HG03460 (cell line): ENCODE data around the gene RPRM.
"Not testable (repeated sequence)": the region's sequence is repeated elsewhere in the genome, so short reads cannot be mapped to it uniquely, and the experiment has no call there.

Source experiments
- ATAC-seq: cut with Tn5 transposase; IDR thresholded peaks from one replicate; pipeline ENCODE4 v1.9.1; 2021; ENCODE audit not compliant: unreplicated experiment

The RPRM gene

DNA sequence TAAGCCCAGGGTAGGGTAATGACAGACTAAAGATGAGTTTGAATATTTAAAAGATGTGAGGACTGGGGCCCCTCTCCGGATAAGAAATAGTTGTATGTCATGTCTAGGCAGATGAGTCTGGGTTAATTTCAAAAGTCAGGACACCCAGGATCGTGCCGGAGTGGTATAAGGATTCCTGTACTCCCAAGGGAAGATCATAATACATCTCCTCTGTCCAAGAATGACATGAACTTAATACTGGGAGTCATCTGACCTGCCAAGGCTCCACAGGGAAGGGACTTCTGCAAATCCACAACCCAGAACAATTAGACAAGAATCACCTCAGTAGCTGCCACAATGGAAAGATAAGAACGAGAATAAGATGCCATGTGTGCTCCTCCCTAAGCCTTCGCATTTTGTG is 17.1 kb downstream of the RPRM start:
- no peak for ATAC-seq

GRCh38 chr2:153455861-153456260 is 22.7 kb downstream of the RPRM start:
- ATAC-seq: no peak

- ATAC-seq: no peak
Measured at GRCh38 chr2:153455403-153455802, 23.2 kb downstream of the RPRM start.

GRCh38 chr2:153451611-153452010 is 27.0 kb downstream of the RPRM start:
- ATAC-seq: no peak

DNA sequence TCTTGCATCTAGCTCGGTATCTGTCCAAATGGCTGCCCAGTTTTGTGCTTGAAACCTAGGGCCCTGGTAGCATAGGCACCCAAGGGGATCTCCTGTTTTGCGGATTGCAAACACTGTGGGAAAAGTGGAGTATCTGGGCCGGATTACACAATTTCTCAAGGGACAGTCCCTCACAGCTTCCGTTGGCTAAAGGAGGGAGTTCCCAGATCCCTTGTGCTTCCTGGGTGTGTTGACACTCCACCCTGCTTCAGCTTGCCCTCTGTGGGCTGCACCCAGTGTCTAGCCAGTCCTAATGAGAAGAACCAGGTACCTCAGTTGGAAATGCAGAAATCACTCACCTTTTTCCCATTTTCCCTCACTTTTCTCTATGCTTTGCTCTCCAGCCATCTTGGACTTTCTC is 35.5 kb downstream of the RPRM start:
- ATAC-seq: no peak

GRCh38 chr2:153442616-153443015 is 35.9 kb downstream of the RPRM start:
- ATAC-seq: not testable (repeated sequence)

- not testable (repeated sequence) for ATAC-seq
Measured at GRCh38 chr2:153440090-153440489, 38.5 kb downstream of the RPRM start.

GRCh38 chr2:153433403-153433802 is 45.2 kb downstream of the RPRM start:
- no peak for ATAC-seq

DNA sequence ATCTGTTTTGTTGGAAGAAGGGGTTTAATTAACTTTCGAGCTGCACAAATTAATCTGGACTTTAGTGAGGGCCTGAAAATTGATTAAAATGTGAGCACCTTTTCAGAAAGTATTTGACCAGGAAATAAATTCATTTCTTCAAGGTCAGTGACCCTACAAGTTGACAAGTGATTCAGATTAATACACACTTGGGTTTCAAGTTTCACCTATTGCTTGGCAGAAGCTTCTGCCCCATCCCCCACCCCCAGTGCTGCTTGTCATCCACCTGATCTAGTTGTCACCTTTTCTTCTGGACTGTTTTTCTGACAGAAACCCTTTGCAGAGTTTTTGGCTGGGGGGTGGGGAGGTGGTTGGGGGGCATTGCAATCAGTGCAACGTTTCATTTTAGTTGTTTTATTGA is 46.2 kb downstream of the RPRM start:
- no peak for ATAC-seq

- ATAC-seq: no peak
Measured at GRCh38 chr2:153431114-153431513, 47.4 kb downstream of the RPRM start.
